ENCODE results near the gene DNAAF5. TPM values are rescaled to one million over a fixed set of nuclear protein-coding genes. Genes with fewer than 3 reads are reported as not detected.

DNAAF5 gene
- total RNA-seq, 1 donor from 2014 or later, result 59.7 TPM

DNA sequence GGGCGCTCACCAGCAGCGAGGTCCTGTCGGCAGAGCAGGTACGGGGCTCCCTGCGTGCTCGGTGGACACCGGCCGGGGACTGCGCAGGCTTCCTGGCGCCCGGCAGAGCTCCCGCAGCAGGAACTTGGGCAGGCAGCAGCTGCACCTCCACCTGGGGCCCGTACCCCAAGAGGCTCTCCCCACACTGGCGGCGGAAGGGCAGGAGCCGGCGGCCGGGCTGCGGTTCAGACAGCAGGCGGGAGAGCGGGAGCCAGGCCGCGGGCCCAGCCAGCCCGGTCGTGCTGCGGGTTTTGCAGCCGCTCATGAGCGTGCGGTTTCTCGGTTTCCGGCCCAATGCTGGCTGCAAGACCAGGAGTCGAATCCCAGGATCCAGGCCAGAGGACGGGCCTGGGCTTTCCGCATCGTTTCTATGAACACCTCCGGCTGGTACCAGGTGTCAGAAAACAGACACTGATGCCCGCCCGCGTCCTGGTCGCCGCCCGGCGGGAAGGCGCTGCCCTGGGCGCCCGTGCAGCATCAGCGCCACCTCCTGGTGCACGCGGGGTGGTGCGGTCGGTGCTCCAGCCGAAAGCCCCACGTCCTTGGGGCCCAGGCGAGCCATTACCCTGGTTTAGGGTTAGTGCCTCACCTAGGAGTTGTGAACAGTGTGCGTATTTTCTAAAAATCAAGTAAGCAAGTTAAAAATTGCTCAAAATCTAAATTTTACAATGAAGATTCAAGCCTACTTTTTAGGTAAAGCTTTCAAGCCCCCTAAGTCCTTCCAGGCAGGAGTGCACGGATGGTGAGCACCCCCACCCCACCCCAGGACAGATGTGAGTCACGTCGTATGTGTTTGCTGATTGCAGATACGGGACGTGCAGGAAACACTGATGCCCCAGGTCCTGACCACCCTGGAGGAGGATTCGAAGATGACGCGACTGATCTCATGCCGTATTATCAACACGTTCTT lies 47.9 kb downstream of the DNAAF5 start:
- Histone ChIP-seq H3K36me3 (ENCODE audit: control insufficient read depth, insufficient read depth, low read length) (no peaks in the 10 kb centered on the region), H3K27me3 (ENCODE audit: control insufficient read depth, insufficient read depth, low read length) (no peaks in the 10 kb centered on the region), H3K4me3 (ENCODE audit: low read depth, low read length) (no peak overlapping the region)
- no peak for DNase-seq (ENCODE audit: low read depth)
- TF ChIP-seq, protein P1, sequence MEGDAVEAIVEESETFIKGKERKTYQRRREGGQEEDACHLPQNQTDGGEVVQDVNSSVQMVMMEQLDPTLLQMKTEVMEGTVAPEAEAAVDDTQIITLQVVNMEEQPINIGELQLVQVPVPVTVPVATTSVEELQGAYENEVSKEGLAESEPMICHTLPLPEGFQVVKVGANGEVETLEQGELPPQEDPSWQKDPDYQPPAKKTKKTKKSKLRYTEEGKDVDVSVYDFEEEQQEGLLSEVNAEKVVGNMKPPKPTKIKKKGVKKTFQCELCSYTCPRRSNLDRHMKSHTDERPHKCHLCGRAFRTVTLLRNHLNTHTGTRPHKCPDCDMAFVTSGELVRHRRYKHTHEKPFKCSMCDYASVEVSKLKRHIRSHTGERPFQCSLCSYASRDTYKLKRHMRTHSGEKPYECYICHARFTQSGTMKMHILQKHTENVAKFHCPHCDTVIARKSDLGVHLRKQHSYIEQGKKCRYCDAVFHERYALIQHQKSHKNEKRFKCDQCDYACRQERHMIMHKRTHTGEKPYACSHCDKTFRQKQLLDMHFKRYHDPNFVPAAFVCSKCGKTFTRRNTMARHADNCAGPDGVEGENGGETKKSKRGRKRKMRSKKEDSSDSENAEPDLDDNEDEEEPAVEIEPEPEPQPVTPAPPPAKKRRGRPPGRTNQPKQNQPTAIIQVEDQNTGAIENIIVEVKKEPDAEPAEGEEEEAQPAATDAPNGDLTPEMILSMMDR (IDR thresholded peaks at IDR 0.05; ENCODE audit: insufficient read depth, low read length, poor library complexity, severe bottlenecking), result peak; percentile 75

DNA sequence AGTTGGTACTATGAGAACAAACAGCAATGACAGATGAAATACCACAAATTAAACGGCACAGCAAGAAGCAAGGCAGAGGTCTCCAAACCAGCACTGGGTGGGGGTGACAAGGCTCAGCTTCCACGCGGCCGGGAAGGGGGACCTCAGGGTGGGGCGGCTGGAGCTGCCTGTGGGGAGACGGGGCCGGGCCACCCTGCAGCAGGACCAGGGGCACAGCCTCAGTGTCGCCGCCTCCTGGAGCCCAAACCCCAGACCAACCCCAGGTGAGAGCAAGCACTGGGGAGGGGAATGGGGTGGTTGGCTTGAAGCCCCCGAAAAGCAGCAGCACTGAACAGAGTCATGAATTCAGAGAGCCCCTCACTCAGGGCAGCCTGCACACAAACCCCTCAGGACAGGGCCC lies 49.9 kb downstream of the DNAAF5 start:
- TF ChIP-seq, protein P1 (IDR thresholded peaks at IDR 0.05; ENCODE audit: insufficient read depth, low read length, poor library complexity, severe bottlenecking), result no peak
- DNase-seq (ENCODE audit: low read depth), result no peak
- Histone ChIP-seq H3K27me3 (ENCODE audit: control insufficient read depth, insufficient read depth, low read length) (no peaks in the 10 kb centered on the region), H3K36me3 (ENCODE audit: control insufficient read depth, insufficient read depth, low read length) (no peaks in the 10 kb centered on the region), H3K4me3 (ENCODE audit: low read depth, low read length) (no peak overlapping the region)

DNA sequence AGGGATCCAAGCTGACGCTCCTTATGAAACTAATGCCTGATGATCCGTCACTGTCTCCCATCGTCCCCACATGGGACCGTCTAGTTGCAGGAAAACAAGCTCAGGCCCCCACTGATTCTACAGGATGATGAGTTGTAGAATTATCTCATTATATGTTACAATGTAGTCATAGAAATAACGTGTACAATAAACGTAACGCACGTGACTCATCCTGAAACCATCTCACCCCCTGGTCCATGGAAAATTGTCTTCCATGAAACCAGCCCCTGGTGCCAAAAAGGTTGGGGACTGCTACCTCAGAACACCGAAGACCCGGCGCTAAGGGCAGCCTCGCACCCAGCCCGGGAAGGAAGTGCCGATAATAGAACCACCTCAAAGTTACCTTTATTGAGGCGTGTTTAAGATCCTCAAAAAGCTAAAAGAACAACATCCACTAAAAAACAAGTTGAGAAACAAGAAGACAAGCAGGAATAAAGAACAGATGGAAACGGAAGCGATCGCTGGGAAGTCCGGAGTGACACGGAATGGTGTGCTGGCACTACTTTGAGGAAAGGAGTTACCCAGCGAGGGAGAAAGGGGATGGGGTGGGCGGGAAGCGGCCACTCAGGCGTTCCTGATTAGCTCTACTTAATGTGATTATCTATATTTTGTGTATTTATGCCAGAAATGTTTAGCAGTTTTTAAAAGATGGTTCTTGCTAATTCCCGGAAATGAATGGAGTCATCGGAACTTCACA lies 50.7 kb downstream of the DNAAF5 start:
- no peaks in the 10 kb centered on the region for H3K36me3 ChIP-seq (ENCODE audit: control insufficient read depth, insufficient read depth, low read length)
- no peaks in the 10 kb centered on the region for H3K27me3 ChIP-seq (ENCODE audit: control insufficient read depth, insufficient read depth, low read length)
- no peak for DNase-seq (ENCODE audit: low read depth)
- TF ChIP-seq, protein P1 (IDR thresholded peaks at IDR 0.05; ENCODE audit: insufficient read depth, low read length, poor library complexity, severe bottlenecking), result no peak
- H3K4me3 ChIP-seq (ENCODE audit: low read depth, low read length), result no peak overlapping the region

DNA sequence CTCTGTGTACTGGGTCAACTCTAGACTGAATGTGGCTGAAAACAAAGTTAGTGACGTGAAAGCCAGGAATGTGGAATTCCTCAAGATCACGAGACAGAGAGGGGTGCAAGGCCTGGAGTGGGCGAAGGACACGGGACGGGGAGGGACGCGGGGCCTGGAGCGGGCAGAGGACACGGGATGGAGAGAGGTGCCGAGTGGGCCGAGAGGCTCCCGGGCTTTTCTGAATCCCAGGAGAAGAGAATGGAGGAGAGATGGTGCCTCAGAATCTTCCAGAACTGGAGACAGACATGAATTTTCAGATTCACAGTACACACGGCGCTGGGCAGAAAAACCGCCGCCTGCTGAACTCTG lies 51.2 kb downstream of the DNAAF5 start:
- Histone ChIP-seq H3K27me3 (ENCODE audit: control insufficient read depth, insufficient read depth, low read length) (no peaks in the 10 kb centered on the region), H3K36me3 (ENCODE audit: control insufficient read depth, insufficient read depth, low read length) (no peaks in the 10 kb centered on the region), H3K4me3 (ENCODE audit: low read depth, low read length) (no peak overlapping the region)
- no peak for DNase-seq (ENCODE audit: low read depth)
- TF ChIP-seq, protein P1 (IDR thresholded peaks at IDR 0.05; ENCODE audit: insufficient read depth, low read length, poor library complexity, severe bottlenecking), result no peak

DNA sequence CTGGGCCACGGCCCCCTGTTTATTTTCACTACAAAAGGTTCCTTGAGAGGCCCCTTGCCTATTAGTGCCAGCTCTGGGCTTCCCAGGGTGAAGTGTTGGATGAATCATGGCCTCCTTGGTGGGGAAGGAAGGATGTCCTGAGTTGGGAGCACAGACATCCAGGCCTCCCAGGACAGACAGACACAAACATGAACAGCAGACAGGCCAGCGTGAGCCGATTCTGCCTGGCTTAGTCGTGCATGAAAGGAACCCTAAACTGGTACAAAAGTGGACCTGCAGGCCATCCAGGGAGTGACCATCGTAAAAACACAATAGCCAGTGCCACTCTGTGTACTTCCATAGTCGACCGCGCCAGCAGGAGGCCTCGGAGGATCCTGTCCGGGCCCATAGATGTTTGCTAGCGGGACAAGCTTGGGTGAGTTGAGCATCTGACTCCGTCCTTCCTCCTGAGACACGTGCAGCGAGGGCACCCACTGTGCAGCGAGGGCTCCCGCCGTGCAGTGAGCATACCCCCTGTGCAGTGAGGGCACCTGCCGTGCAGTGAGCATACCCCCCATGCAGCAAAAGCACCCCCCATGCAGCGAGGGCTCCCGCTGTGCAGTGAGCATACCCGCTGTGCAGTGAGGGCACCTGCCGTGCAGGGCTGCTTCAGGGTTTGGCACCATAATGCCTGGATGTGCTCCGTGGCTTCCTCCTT lies 51.9 kb downstream of the DNAAF5 start:
- H3K27me3 ChIP-seq (ENCODE audit: control insufficient read depth, insufficient read depth, low read length), result no peaks in the 10 kb centered on the region
- DNase-seq (ENCODE audit: low read depth), result no peak
- TF ChIP-seq, protein P1 (IDR thresholded peaks at IDR 0.05; ENCODE audit: insufficient read depth, low read length, poor library complexity, severe bottlenecking), result no peak
- H3K4me3 ChIP-seq (ENCODE audit: low read depth, low read length), result no peak overlapping the region
- no peaks in the 10 kb centered on the region for H3K36me3 ChIP-seq (ENCODE audit: control insufficient read depth, insufficient read depth, low read length)
